Measurements from ENCODE around the gene PRKG1. TPM values are rescaled to one million over a fixed set of nuclear protein-coding genes. Genes with fewer than 3 reads are reported as not detected.

The PRKG1 gene
- total RNA-seq, 1 donor from 2014 or later: 50.2 TPM

DNA sequence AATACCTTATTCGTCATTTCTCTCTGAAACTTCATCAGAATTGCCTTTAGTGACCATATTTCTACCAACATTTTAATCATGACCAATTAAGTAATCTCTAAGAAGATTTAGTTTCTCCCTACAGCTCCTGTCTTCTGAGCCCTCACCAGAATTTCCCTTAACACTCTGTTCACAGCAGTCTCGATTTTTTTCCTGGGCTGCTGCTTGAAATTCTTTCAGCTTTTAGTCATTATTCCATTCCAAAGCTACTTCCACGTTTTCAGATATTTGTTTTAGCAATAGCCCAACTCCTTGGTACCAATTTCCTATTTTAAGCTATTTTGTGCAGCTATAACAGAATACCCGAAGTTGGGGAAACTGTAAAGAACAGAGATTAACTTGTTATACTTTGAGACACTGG lies 1047.4 kb downstream of the PRKG1 start:
- intact Hi-C loops (cut with DNase I): loop anchor here (10.0 kb wide), 1 partner anchor 107 kb away; no protein-coding TSS in a partner anchor
- H3K9me3 ChIP-seq: no peaks in the 10 kb centered on the region
- no peak overlapping the region for H3K4me3 ChIP-seq
- no peaks in the 10 kb centered on the region for H3K27me3 ChIP-seq
- DNase-seq (ENCODE audit: low spot score in 2 of 2): no peak
- H3K27ac ChIP-seq: peak overlapping the region; percentile 75 to 87
- H3K36me3 ChIP-seq: no peaks in the 10 kb centered on the region
- TF ChIP-seq, protein P1, sequence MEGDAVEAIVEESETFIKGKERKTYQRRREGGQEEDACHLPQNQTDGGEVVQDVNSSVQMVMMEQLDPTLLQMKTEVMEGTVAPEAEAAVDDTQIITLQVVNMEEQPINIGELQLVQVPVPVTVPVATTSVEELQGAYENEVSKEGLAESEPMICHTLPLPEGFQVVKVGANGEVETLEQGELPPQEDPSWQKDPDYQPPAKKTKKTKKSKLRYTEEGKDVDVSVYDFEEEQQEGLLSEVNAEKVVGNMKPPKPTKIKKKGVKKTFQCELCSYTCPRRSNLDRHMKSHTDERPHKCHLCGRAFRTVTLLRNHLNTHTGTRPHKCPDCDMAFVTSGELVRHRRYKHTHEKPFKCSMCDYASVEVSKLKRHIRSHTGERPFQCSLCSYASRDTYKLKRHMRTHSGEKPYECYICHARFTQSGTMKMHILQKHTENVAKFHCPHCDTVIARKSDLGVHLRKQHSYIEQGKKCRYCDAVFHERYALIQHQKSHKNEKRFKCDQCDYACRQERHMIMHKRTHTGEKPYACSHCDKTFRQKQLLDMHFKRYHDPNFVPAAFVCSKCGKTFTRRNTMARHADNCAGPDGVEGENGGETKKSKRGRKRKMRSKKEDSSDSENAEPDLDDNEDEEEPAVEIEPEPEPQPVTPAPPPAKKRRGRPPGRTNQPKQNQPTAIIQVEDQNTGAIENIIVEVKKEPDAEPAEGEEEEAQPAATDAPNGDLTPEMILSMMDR (IDR thresholded peaks at IDR 0.05): no peak
- H3K4me1 ChIP-seq: peaks cover 4 to 25% of the 10 kb centered on the region in 2 donors

DNA sequence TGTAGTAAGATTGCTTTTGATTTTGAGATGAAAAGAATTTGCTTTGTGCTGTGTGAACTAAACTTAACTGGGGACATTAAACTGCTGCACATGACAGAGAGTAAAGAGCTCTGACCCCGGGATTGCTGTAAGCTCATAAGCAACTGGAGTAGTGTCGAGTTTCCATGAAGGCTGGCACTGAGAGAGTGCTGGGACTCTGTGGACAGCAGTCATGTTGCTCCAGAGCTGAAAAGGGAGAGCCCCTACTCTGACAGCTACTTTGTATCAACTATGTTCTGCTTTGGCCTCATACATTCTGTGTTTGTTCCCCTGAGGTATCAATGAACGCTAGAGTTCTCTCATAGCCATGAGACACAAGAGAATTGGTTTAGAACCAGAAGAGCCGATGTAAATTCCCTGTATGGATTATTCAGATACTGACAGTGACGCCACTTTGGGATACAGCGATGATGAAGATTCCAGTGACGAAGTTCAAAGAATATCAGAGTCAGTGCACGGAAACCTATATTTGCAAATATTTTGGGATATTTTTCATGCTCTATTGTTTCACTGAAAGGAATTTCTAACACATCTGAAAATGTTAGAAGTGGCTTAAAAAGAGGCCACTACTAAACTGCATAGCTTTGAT lies 1053.9 kb downstream of the PRKG1 start:
- DNase-seq (ENCODE audit: low spot score in 2 of 2): no peak
- TF ChIP-seq, protein P1 (IDR thresholded peaks at IDR 0.05): no peak
- no peaks in the 10 kb centered on the region for H3K9me3 ChIP-seq
- H3K4me3 ChIP-seq: no peak overlapping the region
- intact Hi-C loops (cut with DNase I): loop anchor here (10.0 kb wide), 1 partner anchor 113 kb away; no protein-coding TSS in a partner anchor
- no peaks in the 10 kb centered on the region for H3K27me3 ChIP-seq
- H3K4me1 ChIP-seq: no peaks in the 10 kb centered on the region
- no peak overlapping the region for H3K27ac ChIP-seq
- H3K36me3 ChIP-seq: no peaks in the 10 kb centered on the region

DNA sequence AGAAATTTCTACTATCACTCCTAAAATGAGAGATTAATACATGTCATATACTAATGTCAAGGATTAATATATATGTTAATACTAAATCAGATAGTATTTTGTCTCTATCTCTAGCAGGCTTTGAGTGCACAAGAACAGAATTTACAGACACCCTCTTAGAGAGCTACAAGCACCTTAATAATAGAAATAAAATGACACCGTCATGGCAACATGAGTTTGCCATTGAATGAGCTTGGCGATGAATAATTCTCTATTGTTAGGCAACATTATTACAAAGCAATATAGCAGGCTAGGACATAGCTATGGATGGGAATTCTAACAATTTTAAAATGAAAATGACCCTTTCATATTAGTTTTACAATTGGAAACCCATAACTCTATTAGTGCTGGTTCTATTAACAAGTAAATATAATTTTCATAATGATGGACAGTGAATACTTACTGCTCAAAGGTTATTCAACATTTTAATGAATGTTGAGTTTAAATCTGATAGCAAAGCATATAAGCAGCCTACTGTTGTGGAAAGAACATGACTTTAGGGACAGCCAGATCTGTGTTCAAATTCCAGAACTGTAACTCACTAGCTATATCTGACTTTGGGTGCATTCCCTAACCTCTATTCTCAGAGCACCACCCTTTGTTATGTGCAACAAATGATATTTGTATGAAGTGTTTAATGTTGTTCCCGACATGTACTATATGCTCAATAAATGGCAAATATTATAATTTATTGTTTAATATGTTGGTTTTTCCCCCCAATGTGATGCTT lies 1055.3 kb downstream of the PRKG1 start:
- Histone ChIP-seq H3K36me3 (no peaks in the 10 kb centered on the region), H3K4me1 (no peaks in the 10 kb centered on the region), H3K9me3 (no peaks in the 10 kb centered on the region), H3K27ac (no peak overlapping the region), H3K27me3 (no peaks in the 10 kb centered on the region), H3K4me3 (no peak overlapping the region)
- intact Hi-C loops (cut with DNase I): loop anchor here (10.0 kb wide), 1 partner anchor 115 kb away; no protein-coding TSS in a partner anchor
- TF ChIP-seq, protein P1 (IDR thresholded peaks at IDR 0.05): no peak
- DNase-seq (ENCODE audit: low spot score in 2 of 2): no peak

DNA sequence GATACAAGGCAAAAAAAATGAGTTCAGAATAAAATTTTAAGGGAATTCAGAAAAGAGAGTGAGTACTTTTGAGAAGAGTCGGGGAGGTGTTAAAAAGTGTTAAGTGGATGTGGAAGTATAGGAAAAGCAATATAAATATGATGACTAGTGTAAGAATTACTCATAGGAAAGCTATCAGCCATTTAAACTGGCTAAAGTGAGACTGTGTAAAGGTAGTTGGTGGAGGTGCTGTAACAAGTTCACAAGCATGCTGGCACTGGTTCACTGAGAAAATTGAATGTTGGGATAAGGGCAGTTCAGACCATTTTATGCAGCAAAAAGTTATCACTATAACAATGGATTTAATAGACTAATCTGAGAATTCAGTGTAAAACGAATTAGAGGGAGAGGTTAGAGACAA lies 1060.8 kb downstream of the PRKG1 start:
- intact Hi-C loops (cut with DNase I): no loop called here
- Histone ChIP-seq H3K9me3 (no peaks in the 10 kb centered on the region), H3K4me3 (no peak overlapping the region)

DNA sequence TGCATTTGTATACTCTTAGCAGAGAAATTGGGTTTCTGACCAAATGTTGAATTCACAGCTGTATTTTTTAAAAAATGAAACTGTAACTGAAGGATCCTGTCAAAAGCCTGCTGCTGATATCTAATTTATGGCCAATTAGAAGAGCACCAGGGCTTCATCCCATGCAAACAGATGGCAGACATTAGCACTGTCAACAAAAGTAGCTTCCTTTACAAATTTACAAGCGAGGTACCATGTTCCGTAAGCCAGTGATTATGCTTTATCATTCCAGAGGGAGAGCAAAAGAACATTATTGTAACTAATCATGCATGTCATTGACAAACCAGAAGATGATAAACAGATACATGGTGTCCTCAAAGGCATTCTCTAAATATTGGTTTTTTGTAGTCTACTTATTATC lies 1062.6 kb downstream of the PRKG1 start:
- TF ChIP-seq, protein P1 (IDR thresholded peaks at IDR 0.05): no peak
- DNase-seq (ENCODE audit: low spot score in 2 of 2): no peak
- H3K27me3 ChIP-seq: no peaks in the 10 kb centered on the region
- H3K4me3 ChIP-seq: no peak overlapping the region
- no peaks in the 10 kb centered on the region for H3K9me3 ChIP-seq
- intact Hi-C loops (cut with DNase I): no loop called here
- H3K4me1 ChIP-seq: no peaks in the 10 kb centered on the region
- H3K36me3 ChIP-seq: no peaks in the 10 kb centered on the region
- H3K27ac ChIP-seq: no peak overlapping the region

More for the DNA sequence above, 1060.8 kb downstream of the PRKG1 start:
- H3K36me3 ChIP-seq: no peaks in the 10 kb centered on the region
- H3K4me1 ChIP-seq: no peaks in the 10 kb centered on the region
- no peak overlapping the region for H3K27ac ChIP-seq
- TF ChIP-seq, protein P1 (IDR thresholded peaks at IDR 0.05): no peak
- H3K27me3 ChIP-seq: no peaks in the 10 kb centered on the region
- DNase-seq (ENCODE audit: low spot score in 2 of 2): no peak
